ENCODE results near the gene PKD1. TPM values are rescaled to one million over a fixed set of nuclear protein-coding genes. Genes with fewer than 3 reads are reported as not detected.

PKD1 gene
- total RNA-seq, 4 donors from 2014 or later: 209 to 446 (median 293) TPM

DNA sequence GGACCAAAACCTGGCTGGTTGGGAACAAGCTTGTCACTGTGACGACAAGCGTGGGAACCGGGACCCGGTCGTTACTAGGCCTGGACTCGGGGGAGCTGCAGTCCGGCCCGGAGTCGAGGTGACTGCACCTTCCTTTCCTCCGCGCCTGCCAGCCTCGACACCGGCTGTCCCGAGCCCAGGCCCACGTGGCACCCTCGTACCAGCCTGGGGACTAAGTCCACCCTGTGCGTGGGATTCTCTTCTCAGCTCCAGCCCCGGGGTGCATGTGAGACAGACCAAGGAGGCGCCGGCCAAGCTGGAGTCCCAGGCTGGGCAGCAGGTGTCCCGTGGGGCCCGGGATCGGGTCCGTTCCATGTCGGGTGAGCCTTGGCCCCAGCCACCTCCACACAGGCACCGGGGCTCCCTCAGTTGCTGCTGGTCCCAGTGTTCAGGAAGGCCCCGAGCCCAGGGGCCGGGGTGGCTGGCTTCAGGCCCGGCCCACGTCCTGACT is 56.3 kb downstream of the PKD1 start:
- H3K4me1 ChIP-seq: peaks cover 24% of the 10 kb centered on the region
- TF ChIP-seq EP300 (IDR thresholded peaks at IDR 0.05): no peak
- TF ChIP-seq, protein P1, sequence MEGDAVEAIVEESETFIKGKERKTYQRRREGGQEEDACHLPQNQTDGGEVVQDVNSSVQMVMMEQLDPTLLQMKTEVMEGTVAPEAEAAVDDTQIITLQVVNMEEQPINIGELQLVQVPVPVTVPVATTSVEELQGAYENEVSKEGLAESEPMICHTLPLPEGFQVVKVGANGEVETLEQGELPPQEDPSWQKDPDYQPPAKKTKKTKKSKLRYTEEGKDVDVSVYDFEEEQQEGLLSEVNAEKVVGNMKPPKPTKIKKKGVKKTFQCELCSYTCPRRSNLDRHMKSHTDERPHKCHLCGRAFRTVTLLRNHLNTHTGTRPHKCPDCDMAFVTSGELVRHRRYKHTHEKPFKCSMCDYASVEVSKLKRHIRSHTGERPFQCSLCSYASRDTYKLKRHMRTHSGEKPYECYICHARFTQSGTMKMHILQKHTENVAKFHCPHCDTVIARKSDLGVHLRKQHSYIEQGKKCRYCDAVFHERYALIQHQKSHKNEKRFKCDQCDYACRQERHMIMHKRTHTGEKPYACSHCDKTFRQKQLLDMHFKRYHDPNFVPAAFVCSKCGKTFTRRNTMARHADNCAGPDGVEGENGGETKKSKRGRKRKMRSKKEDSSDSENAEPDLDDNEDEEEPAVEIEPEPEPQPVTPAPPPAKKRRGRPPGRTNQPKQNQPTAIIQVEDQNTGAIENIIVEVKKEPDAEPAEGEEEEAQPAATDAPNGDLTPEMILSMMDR (IDR thresholded peaks at IDR 0.05): no peak
- no peak for TF ChIP-seq POLR2AphosphoS5 (IDR thresholded peaks at IDR 0.05)
- no peak for TF ChIP-seq POLR2A (IDR thresholded peaks at IDR 0.05)
- no peaks in the 10 kb centered on the region for H3K27me3 ChIP-seq
- H3K9me3 ChIP-seq: no peaks in the 10 kb centered on the region
- peaks cover 86% of the 10 kb centered on the region for H3K36me3 ChIP-seq
- no peak for DNase-seq (ENCODE audit: low spot score in 2 of 2)
- WGBS: 89% methylated on average over 16 of the region's 30 CpGs
- no peak overlapping the region for H3K27ac ChIP-seq
- no peak overlapping the region for H3K4me3 ChIP-seq

DNA sequence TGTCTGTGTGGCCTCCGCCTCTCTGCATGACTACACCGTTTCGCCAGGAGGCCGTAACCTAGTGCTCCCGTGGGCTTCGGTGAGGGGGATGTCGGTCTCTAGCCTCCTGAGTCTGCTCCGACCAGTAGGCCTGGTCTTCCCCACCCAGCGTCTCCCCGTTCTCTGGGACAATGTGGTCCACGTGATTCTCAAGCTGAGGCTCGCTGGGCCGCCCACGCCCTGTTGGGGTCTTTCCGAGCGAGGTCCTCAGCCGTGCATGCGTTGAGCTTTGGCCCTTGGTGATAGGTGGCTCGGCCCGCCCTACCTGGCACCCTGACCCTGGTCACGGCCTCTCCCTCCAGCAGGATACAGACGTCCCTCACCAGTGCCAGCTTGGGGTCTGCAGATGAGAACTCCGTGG is 57.0 kb downstream of the PKD1 start:
- Histone ChIP-seq H3K27ac (no peak overlapping the region), H3K27me3 (no peaks in the 10 kb centered on the region), H3K36me3 (peaks cover 86% of the 10 kb centered on the region), H3K4me3 (no peak overlapping the region), H3K9me3 (no peaks in the 10 kb centered on the region), H3K4me1 (peaks cover 24% of the 10 kb centered on the region)
- WGBS: 71% methylated on average over 17 of the region's 23 CpGs
- TF ChIP-seq EP300 (IDR thresholded peaks at IDR 0.05) (no peak), POLR2AphosphoS5 (IDR thresholded peaks at IDR 0.05) (no peak), POLR2A (IDR thresholded peaks at IDR 0.05) (no peak)
- TF ChIP-seq, protein P1 (IDR thresholded peaks at IDR 0.05): no peak
- DNase-seq (ENCODE audit: low spot score in 2 of 2): no peak

DNA sequence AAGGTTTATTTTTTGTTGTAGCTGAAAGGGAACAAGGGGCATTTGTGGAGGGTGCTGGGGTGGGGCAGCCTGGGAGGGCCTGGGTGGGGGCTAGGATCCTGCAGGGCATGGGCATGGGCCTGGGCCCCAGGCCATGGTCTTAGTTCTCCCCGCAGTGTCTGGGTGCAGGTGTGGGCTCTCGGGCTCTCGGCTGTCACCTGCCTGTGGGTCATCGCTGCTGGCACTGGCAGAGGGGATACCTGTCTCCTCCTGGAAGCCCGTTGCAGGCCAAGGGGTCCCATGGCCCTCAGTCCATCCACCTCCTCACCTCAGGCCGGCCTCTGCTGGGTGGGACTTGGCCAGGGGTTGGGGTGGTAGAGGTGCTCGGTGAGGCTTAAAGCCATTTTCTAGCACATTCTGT is 57.6 kb downstream of the PKD1 start:
- Histone ChIP-seq H3K36me3 (peaks cover 88% of the 10 kb centered on the region), H3K4me3 (no peak overlapping the region), H3K27me3 (no peaks in the 10 kb centered on the region), H3K27ac (no peak overlapping the region), H3K9me3 (no peaks in the 10 kb centered on the region), H3K4me1 (peaks cover 23% of the 10 kb centered on the region)
- DNase-seq (ENCODE audit: low spot score in 2 of 2): no peak
- WGBS: 82% methylated on average over 6 of the region's 7 CpGs
- TF ChIP-seq POLR2A (IDR thresholded peaks at IDR 0.05) (no peak), POLR2AphosphoS5 (IDR thresholded peaks at IDR 0.05) (no peak), EP300 (IDR thresholded peaks at IDR 0.05) (no peak)
- TF ChIP-seq, protein P1 (IDR thresholded peaks at IDR 0.05): no peak

DNA sequence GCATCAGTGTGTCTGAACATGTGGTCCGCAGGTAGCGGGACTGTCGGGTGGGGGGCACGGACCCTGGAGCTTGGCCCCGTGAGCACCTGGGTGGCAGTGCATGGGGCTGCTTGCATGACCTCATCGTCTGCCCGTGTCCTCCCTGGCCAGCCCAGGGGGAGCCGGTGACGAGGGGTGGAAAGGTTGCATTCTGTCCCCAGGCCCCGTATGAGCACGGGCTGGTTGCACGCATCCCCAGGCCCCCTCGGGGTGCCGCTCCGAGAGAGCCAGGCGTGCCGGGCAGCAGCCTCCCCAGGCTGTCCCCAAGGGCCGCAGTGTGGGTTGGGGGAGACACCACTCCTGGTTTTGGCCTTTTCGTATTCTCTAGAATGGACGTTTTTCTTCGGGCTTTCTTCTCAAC is 58.0 kb downstream of the PKD1 start:
- Histone ChIP-seq H3K4me3 (no peak overlapping the region), H3K27ac (no peak overlapping the region), H3K4me1 (peaks cover 19% of the 10 kb centered on the region), H3K36me3 (peaks cover 88% of the 10 kb centered on the region), H3K27me3 (no peaks in the 10 kb centered on the region), H3K9me3 (no peaks in the 10 kb centered on the region)
- DNase-seq (ENCODE audit: low spot score in 2 of 2): no peak
- WGBS: 89% methylated on average over 5 of the region's 21 CpGs
- TF ChIP-seq POLR2A (IDR thresholded peaks at IDR 0.05) (no peak), POLR2AphosphoS5 (IDR thresholded peaks at IDR 0.05) (no peak), EP300 (IDR thresholded peaks at IDR 0.05) (no peak)
- TF ChIP-seq, protein P1 (IDR thresholded peaks at IDR 0.05): no peak

DNA sequence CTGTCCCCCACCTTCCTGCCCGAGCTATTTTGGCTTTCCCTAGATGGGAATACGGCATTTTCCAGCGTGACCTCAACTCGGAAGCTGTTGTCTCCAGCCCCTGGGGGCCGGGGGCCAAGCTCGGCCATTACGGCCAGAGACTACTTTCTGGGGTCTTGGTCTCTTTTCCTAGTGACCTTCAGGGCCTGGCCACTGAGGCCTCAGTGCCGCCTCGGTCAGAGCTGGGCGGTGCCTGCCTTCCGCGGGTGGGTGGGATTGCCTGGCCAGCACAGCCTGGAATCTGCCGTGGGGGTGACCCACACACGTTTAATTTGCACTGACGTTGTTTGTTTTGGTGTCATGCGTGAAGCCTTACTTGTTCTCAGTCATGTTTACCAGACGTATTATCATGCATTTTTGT is 58.7 kb downstream of the PKD1 start:
- Histone ChIP-seq H3K27ac (no peak overlapping the region), H3K9me3 (no peaks in the 10 kb centered on the region), H3K27me3 (no peaks in the 10 kb centered on the region), H3K36me3 (peaks cover 88% of the 10 kb centered on the region), H3K4me1 (peaks cover 13% of the 10 kb centered on the region), H3K4me3 (no peak overlapping the region)
- 94% methylated on average over 16 of the region's 17 CpGs for WGBS
- no peak for DNase-seq (ENCODE audit: low spot score in 2 of 2)
- TF ChIP-seq POLR2AphosphoS5 (IDR thresholded peaks at IDR 0.05): no peak
- TF ChIP-seq, protein P1 (IDR thresholded peaks at IDR 0.05): no peak
- no peak for TF ChIP-seq EP300 (IDR thresholded peaks at IDR 0.05)
- TF ChIP-seq POLR2A (IDR thresholded peaks at IDR 0.05): no peak

Data from suprapubic skin (tissue), 4 donors.